K562 (cell line): ENCODE measurements around the gene HIVEP1.

Source experiments
- RAD21 ChIP-seq, 2 experiments: fragments of 250-450 bp in 1 of 2; fragments of 450-650 bp in 1 of 2; sonication (Bioruptor Pico) in 1 of 2; formaldehyde crosslinking in 1 of 2; IDR thresholded peaks in 1 of 2; conservative IDR thresholded peaks in 1 of 2; 2 replicates each; pipeline versions ENCODE4 v1.4.0 to v1.8.0; 2020 to 2022; ENCODE audit warnings: mild to moderate bottlenecking in 2 of 2, moderate library complexity in 1 of 2
- ZNF707 ChIP-seq: fragments of 250-450 bp; sonication (Bioruptor Pico); conservative IDR thresholded peaks from 2 replicates; pipeline ENCODE4 v1.8.0; 2022; ENCODE audit warnings: inconsistent platforms, mild to moderate bottlenecking, moderate library complexity
- TF ChIP-seq, protein P1 (sequence below): sonication (generic); formaldehyde crosslinking; IDR thresholded peaks from 2 replicates; pipeline ENCODE4 v1.8.0; 2022; ENCODE audit warnings: mild to moderate bottlenecking, missing genetic modification reagents
- TF ChIP-seq, protein P2 (sequence below): sonication (generic); formaldehyde crosslinking; IDR thresholded peaks from 2 replicates; pipeline ENCODE4 v1.8.1; 2022; ENCODE audit warnings: missing genetic modification reagents

DNA sequence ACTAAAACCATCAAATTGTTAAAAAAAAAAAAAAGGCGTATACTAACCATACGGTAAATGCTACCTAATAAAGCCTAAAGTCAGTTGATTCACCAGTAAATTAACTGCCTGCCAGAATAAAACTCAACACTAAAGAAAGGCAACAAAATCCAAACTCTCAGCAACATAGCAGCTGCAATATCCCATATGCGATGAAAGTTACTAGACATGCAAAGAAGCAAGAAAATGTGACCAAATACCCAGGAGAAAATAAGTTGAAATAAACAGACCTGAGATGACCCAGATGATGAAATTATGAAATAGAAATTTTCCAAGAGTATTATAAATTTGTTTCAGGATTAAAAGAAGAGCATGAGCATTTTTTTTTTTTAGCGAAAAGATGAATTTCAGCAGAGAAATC lies 174.4 kb downstream of the HIVEP1 start:
- TF ChIP-seq, protein P1, sequence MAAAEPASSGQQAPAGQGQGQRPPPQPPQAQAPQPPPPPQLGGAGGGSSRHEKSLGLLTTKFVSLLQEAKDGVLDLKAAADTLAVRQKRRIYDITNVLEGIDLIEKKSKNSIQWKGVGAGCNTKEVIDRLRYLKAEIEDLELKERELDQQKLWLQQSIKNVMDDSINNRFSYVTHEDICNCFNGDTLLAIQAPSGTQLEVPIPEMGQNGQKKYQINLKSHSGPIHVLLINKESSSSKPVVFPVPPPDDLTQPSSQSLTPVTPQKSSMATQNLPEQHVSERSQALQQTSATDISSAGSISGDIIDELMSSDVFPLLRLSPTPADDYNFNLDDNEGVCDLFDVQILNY (CRISPR knock-in tag) = no peak
- TF ChIP-seq ZNF707 (no peak), RAD21 (CRISPR knock-in tag; conservative IDR thresholded peaks at IDR 0.05 in 1 of 2, IDR thresholded peaks at IDR 0.05 in 1 of 2) (no peak)
- TF ChIP-seq, protein P2, sequence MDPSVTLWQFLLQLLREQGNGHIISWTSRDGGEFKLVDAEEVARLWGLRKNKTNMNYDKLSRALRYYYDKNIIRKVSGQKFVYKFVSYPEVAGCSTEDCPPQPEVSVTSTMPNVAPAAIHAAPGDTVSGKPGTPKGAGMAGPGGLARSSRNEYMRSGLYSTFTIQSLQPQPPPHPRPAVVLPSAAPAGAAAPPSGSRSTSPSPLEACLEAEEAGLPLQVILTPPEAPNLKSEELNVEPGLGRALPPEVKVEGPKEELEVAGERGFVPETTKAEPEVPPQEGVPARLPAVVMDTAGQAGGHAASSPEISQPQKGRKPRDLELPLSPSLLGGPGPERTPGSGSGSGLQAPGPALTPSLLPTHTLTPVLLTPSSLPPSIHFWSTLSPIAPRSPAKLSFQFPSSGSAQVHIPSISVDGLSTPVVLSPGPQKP = no peak
